PC-3 (cell line): ENCODE measurements around the gene C1QL4. TPM values are rescaled to one million over a fixed set of nuclear protein-coding genes. Genes with fewer than 3 reads are reported as not detected.

Experiments
- ATAC-seq: fragments of 200-7000 bp; cut with Tn5 transposase; 2 replicates; pipeline ENCODE4 v1.9.1; 2020; ENCODE audit warnings: mild to moderate bottlenecking, moderate library complexity
- BruUV-seq: library from RNA; stranded (reverse); fragments of 400-500 nt; replicated peaks from 2 replicates; lab custom pipeline; 2021; lab: Mats Ljungman, UMichigan
- CTCF ChIA-PET: fragments of 300-600 bp; sonication (Branson Sonifier 250); formaldehyde crosslinking; loops from one replicate; lab custom pipeline; 2022; ENCODE audit warnings: antibody characterized with exemption; lab: Charles Lee
- POLR2A ChIA-PET: fragments of 300-600 bp; sonication (Branson Sonifier 250); formaldehyde crosslinking; loops from one replicate; lab custom pipeline; 2022; ENCODE audit warnings: antibody characterized with exemption; ENCODE audit not compliant: unreplicated experiment; lab: Charles Lee
- DNase-seq: peaks from one replicate; pipeline ENCODE4 v3.0.0-alpha.2; 2015
- H2AFZ ChIP-seq: fragments of 300-600 bp; sonication (generic); 2 replicates; pipeline ENCODE4 v1.6.0; 2016; ENCODE audit warnings: antibody characterized with exemption, low read length
- H3F3A ChIP-seq: fragments of 300-600 bp; sonication (generic); one replicate; pipeline ENCODE4 v1.6.0; 2017; ENCODE audit warnings: antibody characterized with exemption, low read length, control low read depth, mild to moderate bottlenecking; ENCODE audit not compliant: unreplicated experiment
- H3K27ac ChIP-seq: fragments of 300-600 bp; sonication (generic); 2 replicates; pipeline ENCODE4 v1.5.1; 2016; ENCODE audit warnings: mild to moderate bottlenecking, low read length
- H3K27me3 ChIP-seq: fragments of 300-600 bp; sonication (generic); 2 replicates; pipeline ENCODE4 v1.6.1; 2016; ENCODE audit warnings: low read length, mixed read lengths
- H3K36me3 ChIP-seq: fragments of 300-600 bp; sonication (generic); 2 replicates; pipeline ENCODE4 v1.6.1; 2016; ENCODE audit warnings: low read depth, mixed run types, low read length, mixed read lengths
- H3K4me1 ChIP-seq: fragments of 300-600 bp; sonication (generic); 2 replicates; pipeline ENCODE4 v1.5.1; 2016; ENCODE audit warnings: low read length; ENCODE audit not compliant: insufficient read depth
- H3K4me2 ChIP-seq: fragments of 300-600 bp; sonication (generic); 2 replicates; pipeline ENCODE4 v1.6.0; 2016; ENCODE audit warnings: low read length
- H3K4me3 ChIP-seq: fragments of 300-600 bp; sonication (generic); 2 replicates; pipeline ENCODE4 v1.5.1; 2016; ENCODE audit warnings: mild to moderate bottlenecking, low read length, mixed read lengths
- H3K79me2 ChIP-seq: fragments of 300-600 bp; sonication (generic); 2 replicates; pipeline ENCODE4 v1.6.1; 2017; ENCODE audit warnings: low read length, mixed read lengths
- H3K9ac ChIP-seq: fragments of 300-600 bp; sonication (generic); 2 replicates; pipeline ENCODE4 v1.6.0; 2016; ENCODE audit warnings: mild to moderate bottlenecking, low read length
- H3K9me2 ChIP-seq: fragments of 300-600 bp; sonication (generic); replicated peaks from 2 replicates; pipeline ENCODE4 v1.6.1; 2016; ENCODE audit warnings: mixed run types, low read length, mixed read lengths
- H3K9me3 ChIP-seq: fragments of 300-600 bp; sonication (generic); 2 replicates; pipeline ENCODE4 v1.6.1; 2016; ENCODE audit warnings: low read length, mixed read lengths
- H4K20me1 ChIP-seq: fragments of 300-600 bp; sonication (generic); 2 replicates; pipeline ENCODE4 v1.6.1; 2016; ENCODE audit warnings: low read length, mixed read lengths
- EZH2 ChIP-seq: fragments of 300-600 bp; sonication (generic); IDR thresholded peaks from one replicate; pipeline ENCODE4 v1.6.1; 2017; ENCODE audit warnings: antibody characterized with exemption, mild to moderate bottlenecking, low read length; ENCODE audit not compliant: unreplicated experiment
- EZH2phosphoT487 ChIP-seq: fragments of 300-600 bp; sonication (generic); IDR thresholded peaks from 2 replicates; pipeline ENCODE4 v1.6.1; 2018; ENCODE audit warnings: mild to moderate bottlenecking, antibody characterized with exemption, low read length, borderline replicate concordance
- intact Hi-C: fragments of 100-400 bp; cut with micrococcal nuclease; formaldehyde crosslinking; loops from 2 replicates; pipeline ENCODE4 v1.9.0; 2023
- total RNA-seq: library from RNA; depleted of rRNA; stranded (reverse); fragments of >200 nt; gene quantifications from 2 replicates; pipeline ENCODE4 v1.2.3, GENCODE V29; 2014
- TF ChIP-seq, protein P1 (sequence below): fragments of 300-600 bp; sonication (generic); conservative IDR thresholded peaks from 2 replicates; pipeline ENCODE4 v1.5.1; 2017; ENCODE audit warnings: antibody characterized with exemption, low read depth, mild to moderate bottlenecking, low read length

The C1QL4 gene
- total RNA-seq, 1 experiment from 2014 or later: 5.3 TPM

DNA sequence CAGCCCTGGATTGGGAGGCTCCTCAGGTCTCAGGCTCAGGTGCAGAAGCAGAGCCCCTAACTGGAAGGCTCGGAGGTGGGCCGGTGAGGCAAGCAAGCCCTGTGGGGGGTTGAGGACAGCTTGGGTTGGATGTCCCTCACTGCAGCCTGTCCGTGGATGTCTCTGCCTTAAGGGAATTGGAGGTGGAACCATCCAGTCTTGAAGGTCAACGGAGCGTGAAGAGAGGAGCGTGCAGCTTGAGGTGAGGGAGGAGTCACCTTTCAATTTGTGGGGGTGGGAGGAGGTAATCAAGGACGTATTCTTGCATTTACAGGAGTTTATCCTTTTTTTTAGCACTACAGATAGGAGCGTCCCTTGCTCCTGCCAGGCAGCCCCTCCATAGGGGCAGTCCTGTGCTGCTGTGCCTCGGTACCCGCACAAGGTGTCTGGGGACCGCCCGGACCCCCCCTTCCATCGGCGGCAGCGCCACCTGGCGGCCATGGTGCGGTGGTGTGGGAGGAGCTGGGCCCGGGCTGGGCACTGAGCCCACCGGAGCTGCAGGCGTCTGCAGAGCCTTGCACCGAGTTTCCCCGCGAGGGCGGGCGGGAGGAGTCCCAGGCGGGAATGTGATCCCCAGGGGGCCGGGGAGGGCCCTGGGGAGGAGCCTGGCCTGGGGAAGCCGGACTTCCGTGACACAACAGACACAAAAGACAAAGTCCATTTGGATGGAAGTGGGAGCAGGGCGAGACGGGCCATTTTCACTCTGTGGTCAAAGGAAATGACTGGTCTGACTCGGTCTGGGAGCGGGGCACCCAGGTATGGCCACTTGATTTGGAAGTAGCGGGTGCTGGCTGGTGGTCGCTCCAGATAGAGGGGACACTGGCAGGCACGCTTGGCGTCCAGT is 10.6 kb upstream of the C1QL4 start:
- POLR2A ChIA-PET: interaction anchor here (0.6 kb wide), 3 partner anchors 166 to 223 kb away, joined by 3 to 5 read pairs (median 3); no protein-coding TSS in a partner anchor
- peak; percentile 80 for ATAC-seq

DNA sequence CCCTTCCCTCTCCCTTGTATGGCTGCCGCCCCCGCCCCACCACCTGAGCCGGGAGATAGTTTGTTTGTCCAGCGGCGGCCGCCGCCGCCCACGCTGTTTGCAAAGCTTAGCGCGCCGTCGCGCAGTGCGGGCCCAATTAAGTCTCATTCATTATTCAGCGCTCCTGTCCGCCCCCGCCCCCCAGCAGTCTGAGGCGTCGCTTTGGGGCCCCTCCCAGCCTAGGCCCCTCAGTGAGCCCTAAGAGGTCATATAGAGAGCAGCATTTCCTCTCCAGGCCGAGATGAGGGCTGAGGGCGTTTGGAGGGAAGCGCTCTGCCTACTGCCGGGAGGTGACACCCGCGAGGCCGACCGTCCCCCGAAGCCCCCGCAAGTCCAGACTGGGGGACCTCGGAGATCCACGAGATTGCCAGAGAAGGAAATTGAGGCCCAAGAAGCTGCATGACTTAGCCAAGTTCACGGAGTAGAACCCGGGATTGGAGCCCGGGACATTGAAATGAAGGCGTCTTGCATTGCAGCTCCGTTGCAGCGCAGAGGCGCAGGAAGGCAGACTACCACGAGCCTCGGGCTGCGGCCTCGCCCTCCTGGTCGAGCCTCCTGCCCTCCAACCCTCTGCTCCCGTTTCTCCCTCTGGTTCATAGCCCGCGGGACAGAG is 9.8 kb upstream of the C1QL4 start, which contains the start of gene DNAJC22:
Gene DNAJC22 (plus strand): TSS at position 230 of the 652 bp plus-strand sequence. CDS start 1,985 bp downstream, outside the sequence.
- intact Hi-C loops: no loop called here
- no peak within 1 kb of the TSS for H3K27ac ChIP-seq

More for the DNA sequence above, 10.6 kb upstream of the C1QL4 start:
- H3F3A ChIP-seq: no peaks in the 10 kb centered on the region
- intact Hi-C loops: no loop called here
- peak; percentile 89 for DNase-seq
- no peaks in the 10 kb centered on the region for H3K36me3 ChIP-seq
- peak overlapping the region; percentile 70 for H3K4me3 ChIP-seq
- no peaks in the 10 kb centered on the region for H3K9me2 ChIP-seq
- no TSS peak for BruUV-seq
- no peaks in the 10 kb centered on the region for H3K9me3 ChIP-seq
- peak overlapping the region; percentile 87 for H3K4me2 ChIP-seq
- H3K79me2 ChIP-seq: peaks cover 7% of the 10 kb centered on the region; the same call in 1 of the 2 replicates
- CTCF ChIA-PET: interaction anchor here (0.6 to 3.2 kb wide), 14 partner anchors 9 to 233 kb away, joined by 3 to 16 read pairs (median 5); partner anchors contain the start of genes SPATS2 and TROAP
- peaks cover 38% of the 10 kb centered on the region for H3K4me1 ChIP-seq
- peak overlapping the region; percentile 81 for H2AFZ ChIP-seq
- peaks cover 21% of the 10 kb centered on the region for H3K27me3 ChIP-seq
- no peaks in the 10 kb centered on the region for H4K20me1 ChIP-seq
- peak overlapping the region; percentile 24; the same call in 1 of the 2 replicates for H3K27ac ChIP-seq
- TF ChIP-seq, protein P1, sequence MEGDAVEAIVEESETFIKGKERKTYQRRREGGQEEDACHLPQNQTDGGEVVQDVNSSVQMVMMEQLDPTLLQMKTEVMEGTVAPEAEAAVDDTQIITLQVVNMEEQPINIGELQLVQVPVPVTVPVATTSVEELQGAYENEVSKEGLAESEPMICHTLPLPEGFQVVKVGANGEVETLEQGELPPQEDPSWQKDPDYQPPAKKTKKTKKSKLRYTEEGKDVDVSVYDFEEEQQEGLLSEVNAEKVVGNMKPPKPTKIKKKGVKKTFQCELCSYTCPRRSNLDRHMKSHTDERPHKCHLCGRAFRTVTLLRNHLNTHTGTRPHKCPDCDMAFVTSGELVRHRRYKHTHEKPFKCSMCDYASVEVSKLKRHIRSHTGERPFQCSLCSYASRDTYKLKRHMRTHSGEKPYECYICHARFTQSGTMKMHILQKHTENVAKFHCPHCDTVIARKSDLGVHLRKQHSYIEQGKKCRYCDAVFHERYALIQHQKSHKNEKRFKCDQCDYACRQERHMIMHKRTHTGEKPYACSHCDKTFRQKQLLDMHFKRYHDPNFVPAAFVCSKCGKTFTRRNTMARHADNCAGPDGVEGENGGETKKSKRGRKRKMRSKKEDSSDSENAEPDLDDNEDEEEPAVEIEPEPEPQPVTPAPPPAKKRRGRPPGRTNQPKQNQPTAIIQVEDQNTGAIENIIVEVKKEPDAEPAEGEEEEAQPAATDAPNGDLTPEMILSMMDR: peak; percentile 97
- no peak for TF ChIP-seq EZH2phosphoT487
- peak overlapping the region; percentile 55 for H3K9ac ChIP-seq

More for the DNA sequence above, 9.8 kb upstream of the C1QL4 start, which contains the start of gene DNAJC22:
- no TSS peak for BruUV-seq
- Histone ChIP-seq H3K9ac (peak within 1 kb of the TSS; percentile 55; the same call in 1 of the 2 replicates), H3K9me2 (no peaks in the 10 kb centered on the region), H3F3A (no peaks in the 10 kb centered on the region), H3K4me1 (peaks cover 38% of the 10 kb centered on the region), H3K36me3 (no peaks in the 10 kb centered on the region), H3K4me3 (peak within 1 kb of the TSS; percentile 70), H3K9me3 (no peaks in the 10 kb centered on the region), H3K4me2 (peak within 1 kb of the TSS; percentile 87), H3K27me3 (peaks cover 21% of the 10 kb centered on the region), H2AFZ (peak within 1 kb of the TSS; percentile 81), H3K79me2 (peaks cover 7% of the 10 kb centered on the region; the same call in 1 of the 2 replicates), H4K20me1 (no peaks in the 10 kb centered on the region)
- POLR2A ChIA-PET: interaction anchor here (0.6 kb wide), 2 partner anchors 68 to 224 kb away, joined by 3 to 10 read pairs; no protein-coding TSS in a partner anchor
- DNase-seq (peak; percentile 50), ATAC-seq (peak; percentile 21)
- TF ChIP-seq EZH2 (no peak), EZH2phosphoT487 (no peak)
- TF ChIP-seq, protein P1: no peak
- CTCF ChIA-PET: interaction anchor here (0.5 to 3.2 kb wide), 8 partner anchors 10 to 191 kb away, joined by 3 to 16 read pairs (median 8); partner anchors contain the start of genes SPATS2 and TROAP
